Neutrophil (primary cell): Measurements from ENCODE around the gene TSPAN15.

Experiments used
- H3K27ac ChIP-seq: fragments of 200-600 bp; sonication (generic); 2 replicates; pipeline ENCODE4 v1.5.1; 2016; ENCODE audit warnings: mild to moderate bottlenecking, moderate library complexity
- H3K27me3 ChIP-seq: fragments of 200-600 bp; sonication (generic); 2 replicates; pipeline ENCODE4 v1.6.0; 2016; ENCODE audit warnings: mild to moderate bottlenecking
- H3K36me3 ChIP-seq: fragments of 200-600 bp; sonication (generic); 2 replicates; pipeline ENCODE4 v1.5.1; 2017
- H3K4me1 ChIP-seq, 2 experiments: fragments of 200-600 bp in 1 of 2; sonication (generic) in 1 of 2; 1 replicate in 1 of 2; 2 replicates in 1 of 2; pipeline versions ENCODE4 v1.5.1 to v1.6.1; 2013 to 2016; ENCODE audit warnings: low read depth in 1 of 2, low read length in 1 of 2, mild to moderate bottlenecking in 1 of 2, moderate library complexity in 1 of 2; ENCODE audit not compliant: control insufficient read depth in 1 of 2, insufficient read depth in 1 of 2
- H3K4me3 ChIP-seq, 2 experiments: fragments of 200-600 bp in 1 of 2; sonication (generic) in 1 of 2; 1 replicate in 1 of 2; 2 replicates in 1 of 2; pipeline ENCODE4 v1.5.1; 2013 to 2016; ENCODE audit warnings: low read depth in 1 of 2, low read length in 1 of 2, mild to moderate bottlenecking in 1 of 2, moderate library complexity in 1 of 2
- H3K9me3 ChIP-seq: fragments of 200-600 bp; sonication (generic); 2 replicates; pipeline ENCODE4 v1.5.1; 2016
- CTCF ChIP-seq: fragments of 200-600 bp; sonication (generic); IDR thresholded peaks from 2 replicates; pipeline ENCODE4 v1.5.1; 2016; ENCODE audit warnings: antibody characterized with exemption

The TSPAN15 gene

GRCh38 chr10:69513617-69514016, 62.4 kb downstream of the TSPAN15 start:
- TF ChIP-seq CTCF, result no peak
- peaks cover 44% of the 10 kb centered on the region for H3K27me3 ChIP-seq

GRCh38 chr10:69515699-69516259, 64.5 kb downstream of the TSPAN15 start:
- Histone ChIP-seq H3K27me3 (peaks cover 47% of the 10 kb centered on the region), H3K4me1 (no peaks in the 10 kb centered on the region), H3K36me3 (no peaks in the 10 kb centered on the region), H3K4me3 (no peak overlapping the region), H3K9me3 (no peaks in the 10 kb centered on the region), H3K27ac (no peak overlapping the region)
- peak; percentile 10 for TF ChIP-seq CTCF

More at GRCh38 chr10:69513617-69514016, 62.4 kb downstream of the TSPAN15 start:
- Histone ChIP-seq H3K27ac (no peak overlapping the region), H3K36me3 (no peaks in the 10 kb centered on the region), H3K4me1 (no peaks in the 10 kb centered on the region), H3K4me3 (no peak overlapping the region), H3K9me3 (no peaks in the 10 kb centered on the region)

- H3K27ac ChIP-seq, result no peak overlapping the region
- no peak for TF ChIP-seq CTCF
- no peak overlapping the region for H3K4me3 ChIP-seq
Measured at GRCh38 chr10:69516316-69516715, 65.1 kb downstream of the TSPAN15 start.

GRCh38 chr10:69516796-69517195, 65.5 kb downstream of the TSPAN15 start:
- H3K9me3 ChIP-seq, result no peaks in the 10 kb centered on the region
- H3K27me3 ChIP-seq, result peaks cover 37% of the 10 kb centered on the region
- no peaks in the 10 kb centered on the region for H3K36me3 ChIP-seq
- H3K4me1 ChIP-seq, result no peaks in the 10 kb centered on the region
- H3K27ac ChIP-seq, result no peak overlapping the region
- TF ChIP-seq CTCF, result no peak
- H3K4me3 ChIP-seq, result no peak overlapping the region

More at GRCh38 chr10:69516316-69516715, 65.1 kb downstream of the TSPAN15 start:
- Histone ChIP-seq H3K36me3 (no peaks in the 10 kb centered on the region), H3K27me3 (peaks cover 41% of the 10 kb centered on the region), H3K4me1 (no peaks in the 10 kb centered on the region), H3K9me3 (no peaks in the 10 kb centered on the region)

GRCh38 chr10:69517271-69517848, 66.1 kb downstream of the TSPAN15 start:
- no peak for TF ChIP-seq CTCF
- Histone ChIP-seq H3K9me3 (no peaks in the 10 kb centered on the region), H3K36me3 (no peaks in the 10 kb centered on the region), H3K4me3 (no peak overlapping the region), H3K4me1 (no peaks in the 10 kb centered on the region), H3K27ac (no peak overlapping the region), H3K27me3 (peaks cover 31% of the 10 kb centered on the region)
